Muscle of arm (tissue), 12 donors: ENCODE data around the gene ERAL1. TPM values are rescaled to one million over a fixed set of nuclear protein-coding genes. Genes with fewer than 3 reads are reported as not detected.
"Not testable (repeated sequence)": the region's sequence is repeated elsewhere in the genome, so short reads cannot be mapped to it uniquely, and the experiment has no call there.

Experiments
- DNase-seq: peaks from one replicate; pipeline ENCODE4 v3.0.0-alpha.2; 2013
- polyA plus RNA-seq, 12 donors: library from polyadenylated mRNA; unstranded; fragments of 120-200 nt; gene quantifications; one replicate each; pipeline ENCODE4 v1.2.1, GENCODE V29; 2013; ENCODE audit not compliant: insufficient read length in 12 of 12

Gene ERAL1
- polyA plus RNA-seq, 12 donors, result 40.2 to 105 (median 44.9) TPM; not detected in 1

GRCh38 chr17:28875848-28876550 lies 21.2 kb downstream of the ERAL1 start:
- DNase-seq, result no peak

- not testable (repeated sequence) for DNase-seq
Measured at GRCh38 chr17:28877150-28877711, 22.4 kb downstream of the ERAL1 start.

DNA sequence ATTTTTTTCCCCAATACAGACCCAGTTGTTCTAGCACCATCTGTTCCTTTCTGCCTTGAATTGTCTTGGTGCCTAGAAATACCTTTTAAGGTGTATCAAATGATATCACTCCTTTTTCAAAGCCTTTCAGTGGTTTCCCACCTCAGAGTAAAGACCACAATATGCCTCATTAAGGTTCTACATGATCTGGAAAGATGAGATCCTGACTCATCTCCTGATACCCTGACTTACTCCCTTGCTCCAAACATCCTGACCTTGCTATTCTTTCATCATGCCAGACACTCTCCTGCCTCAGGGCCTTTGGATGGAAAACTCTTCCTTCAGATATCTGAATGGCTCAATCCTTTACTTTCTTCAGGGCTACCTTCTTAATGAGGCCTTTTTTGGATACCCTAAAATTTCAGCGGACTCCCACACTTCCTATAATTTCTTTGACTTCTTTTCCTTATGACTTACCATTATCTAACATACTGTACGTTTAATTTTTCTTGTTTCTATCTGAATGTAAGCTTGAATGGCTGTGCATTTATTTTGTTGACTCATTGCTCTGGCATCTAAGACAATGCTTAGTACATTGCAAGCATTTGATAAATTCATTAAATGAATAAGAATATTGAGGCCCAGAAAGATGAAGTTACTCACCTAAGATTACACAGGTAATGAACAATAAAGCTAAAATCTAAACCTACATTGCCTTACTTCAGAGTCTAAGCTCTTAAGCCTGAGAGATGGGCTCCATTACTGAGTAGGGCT lies 23.5 kb downstream of the ERAL1 start:
- no peak for DNase-seq

GRCh38 chr17:28878981-28879380 lies 24.2 kb downstream of the ERAL1 start:
- no peak for DNase-seq

- no peak for DNase-seq
Measured at GRCh38 chr17:28879886-28880571, 25.2 kb downstream of the ERAL1 start.

DNA sequence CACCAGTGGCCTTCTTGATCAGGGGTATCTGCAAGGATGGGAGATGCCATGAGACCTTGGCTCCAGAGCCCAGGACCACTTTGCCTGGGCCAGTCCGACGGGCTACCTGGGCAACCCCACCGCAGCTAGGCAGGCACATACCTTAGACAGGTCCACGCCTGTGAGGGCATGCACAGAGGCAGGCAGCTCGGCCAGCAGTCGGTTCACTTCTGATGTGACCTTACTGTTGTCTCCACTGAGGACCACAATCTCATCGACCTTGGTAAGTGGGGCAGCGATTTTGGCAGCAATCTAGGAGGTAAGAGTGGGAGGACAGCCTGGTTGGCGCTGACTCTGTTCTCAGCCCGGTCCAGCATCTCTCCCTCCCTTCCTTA lies 25.7 kb downstream of the ERAL1 start:
- DNase-seq, result no peak

- no peak for DNase-seq
Measured at GRCh38 chr17:28881533-28882056, 26.8 kb downstream of the ERAL1 start.

DNA sequence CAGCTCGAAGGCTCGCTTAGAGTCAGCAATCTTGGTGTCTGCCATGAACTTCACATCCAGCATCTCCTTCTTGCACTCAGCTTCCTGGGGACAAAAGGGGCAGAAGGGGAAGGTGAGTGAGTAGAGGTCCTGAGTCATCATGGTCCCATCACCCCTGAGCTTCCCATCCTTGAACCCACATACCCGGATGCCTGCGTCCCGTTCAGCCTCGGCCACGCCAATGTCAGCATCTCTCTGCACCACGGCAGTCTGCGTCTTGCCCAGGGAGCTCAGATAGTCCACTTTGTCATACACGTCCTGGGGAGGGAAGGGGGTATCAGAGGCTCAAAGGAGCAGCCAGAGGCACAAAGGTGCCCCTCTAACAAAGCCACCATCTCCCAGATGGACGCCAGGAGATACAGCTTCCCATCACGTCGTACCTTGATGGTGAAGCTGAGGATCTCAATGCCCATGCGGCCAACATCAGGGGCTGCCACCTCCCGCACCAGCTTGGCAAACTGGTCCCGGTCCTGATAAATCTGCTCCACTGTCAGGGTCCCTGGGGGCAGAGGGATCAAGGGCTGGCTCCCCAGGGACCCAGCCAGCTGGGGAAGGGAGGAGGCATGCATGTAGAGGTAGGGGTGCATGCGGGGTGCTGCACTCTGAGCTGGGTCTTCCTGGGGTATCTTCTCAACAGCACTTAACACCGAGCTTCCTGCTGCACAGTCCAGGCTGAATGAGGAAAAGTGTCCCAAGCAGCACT lies 27.5 kb downstream of the ERAL1 start:
- DNase-seq, result no peak

- DNase-seq, result no peak
Measured at GRCh38 chr17:28883967-28884702, 29.3 kb downstream of the ERAL1 start.

DNA sequence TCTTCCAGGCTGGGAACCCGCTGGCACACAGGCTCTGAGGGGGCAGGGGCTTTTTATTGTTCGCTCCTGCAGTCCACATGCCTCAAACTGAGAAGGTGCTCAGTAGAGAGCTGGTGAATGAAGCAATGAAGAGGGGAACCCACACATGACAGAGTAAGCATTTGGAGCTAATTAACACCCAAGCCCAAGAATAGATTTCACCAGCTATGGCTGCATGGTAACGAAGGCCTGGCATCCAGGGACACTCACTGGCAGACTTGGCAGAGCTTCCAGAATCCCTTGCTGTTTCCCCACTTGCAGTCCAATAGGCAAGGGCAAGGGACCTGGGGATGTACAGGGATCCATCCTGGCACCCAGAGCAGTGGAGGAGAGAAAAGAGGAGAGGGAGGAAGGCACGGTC lies 30.5 kb downstream of the ERAL1 start:
- no peak for DNase-seq

- DNase-seq, result no peak
Measured at GRCh38 chr17:28885951-28886350, 31.1 kb downstream of the ERAL1 start.

DNA sequence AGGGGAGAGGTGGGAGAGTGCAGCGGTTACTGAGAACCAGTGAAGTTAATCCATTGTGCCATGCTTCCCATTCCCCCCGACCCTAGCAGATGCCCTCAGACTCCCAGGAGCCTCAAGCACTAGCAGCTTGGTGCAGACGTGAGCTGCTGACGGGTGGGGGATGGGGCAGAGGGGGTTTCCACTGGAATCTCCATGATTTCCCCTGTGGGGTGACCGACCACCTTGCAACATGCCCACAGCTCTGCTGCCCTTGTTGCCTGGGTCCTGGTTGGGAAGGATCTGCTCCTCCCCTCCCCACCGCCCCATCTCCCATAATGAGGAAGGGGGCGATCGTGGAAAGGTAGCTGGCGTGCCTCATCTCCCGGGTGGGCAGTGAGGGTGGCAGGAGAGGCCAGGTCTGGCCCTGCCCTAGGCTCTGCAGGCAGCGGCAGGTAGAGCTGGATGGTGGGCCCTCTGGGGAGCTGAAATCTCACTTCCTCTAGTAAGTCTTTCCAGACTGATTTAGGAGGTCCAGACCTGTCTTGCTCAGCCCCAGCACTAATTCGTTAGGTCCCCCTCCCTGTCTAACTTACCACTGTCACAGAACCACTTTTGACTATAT lies 33.2 kb downstream of the ERAL1 start:
- no peak for DNase-seq

- DNase-seq, result no peak
Measured at GRCh38 chr17:28888832-28889231, 34.0 kb downstream of the ERAL1 start.

DNA sequence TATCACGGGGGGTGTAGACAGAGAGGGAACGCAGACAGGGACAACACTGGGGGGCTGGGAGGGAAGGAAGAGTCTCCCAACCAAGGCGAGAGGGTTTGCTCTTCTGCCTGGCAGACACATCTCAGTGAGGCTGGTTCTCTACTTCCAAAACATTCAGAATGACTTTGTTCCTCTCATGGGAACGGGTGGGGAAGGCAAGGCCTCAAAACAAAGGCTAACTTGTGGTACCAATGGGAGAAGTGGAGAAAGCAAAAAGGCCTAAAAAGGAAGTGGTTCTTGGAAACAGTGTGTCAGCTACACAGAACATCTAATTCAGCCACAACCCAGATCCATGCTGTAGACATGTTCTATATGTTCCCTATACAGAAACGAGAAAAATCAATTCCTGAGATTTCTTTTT lies 35.2 kb downstream of the ERAL1 start:
- no peak for DNase-seq

DNA sequence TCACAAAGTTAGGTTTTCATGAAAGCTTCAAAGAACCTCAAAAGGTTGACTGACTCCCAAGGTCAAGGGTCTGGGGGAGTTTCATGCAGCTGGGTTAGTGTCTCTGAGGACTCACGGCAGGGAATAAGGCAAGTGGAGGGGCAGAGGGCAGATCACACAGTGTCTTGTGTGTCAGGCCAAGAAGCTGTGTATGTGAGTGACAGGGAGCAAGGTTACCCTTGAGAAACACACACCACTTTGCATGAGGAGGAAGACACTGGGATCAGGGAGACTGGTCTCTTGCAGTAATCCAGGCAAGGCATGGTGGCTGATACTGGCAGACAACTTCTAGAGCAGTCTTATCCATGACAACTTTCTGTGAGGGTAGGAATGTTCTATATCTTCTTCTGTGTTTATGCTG lies 36.4 kb downstream of the ERAL1 start:
- DNase-seq, result no peak

- DNase-seq, result no peak
Measured at GRCh38 chr17:28892024-28892423, 37.2 kb downstream of the ERAL1 start.

DNA sequence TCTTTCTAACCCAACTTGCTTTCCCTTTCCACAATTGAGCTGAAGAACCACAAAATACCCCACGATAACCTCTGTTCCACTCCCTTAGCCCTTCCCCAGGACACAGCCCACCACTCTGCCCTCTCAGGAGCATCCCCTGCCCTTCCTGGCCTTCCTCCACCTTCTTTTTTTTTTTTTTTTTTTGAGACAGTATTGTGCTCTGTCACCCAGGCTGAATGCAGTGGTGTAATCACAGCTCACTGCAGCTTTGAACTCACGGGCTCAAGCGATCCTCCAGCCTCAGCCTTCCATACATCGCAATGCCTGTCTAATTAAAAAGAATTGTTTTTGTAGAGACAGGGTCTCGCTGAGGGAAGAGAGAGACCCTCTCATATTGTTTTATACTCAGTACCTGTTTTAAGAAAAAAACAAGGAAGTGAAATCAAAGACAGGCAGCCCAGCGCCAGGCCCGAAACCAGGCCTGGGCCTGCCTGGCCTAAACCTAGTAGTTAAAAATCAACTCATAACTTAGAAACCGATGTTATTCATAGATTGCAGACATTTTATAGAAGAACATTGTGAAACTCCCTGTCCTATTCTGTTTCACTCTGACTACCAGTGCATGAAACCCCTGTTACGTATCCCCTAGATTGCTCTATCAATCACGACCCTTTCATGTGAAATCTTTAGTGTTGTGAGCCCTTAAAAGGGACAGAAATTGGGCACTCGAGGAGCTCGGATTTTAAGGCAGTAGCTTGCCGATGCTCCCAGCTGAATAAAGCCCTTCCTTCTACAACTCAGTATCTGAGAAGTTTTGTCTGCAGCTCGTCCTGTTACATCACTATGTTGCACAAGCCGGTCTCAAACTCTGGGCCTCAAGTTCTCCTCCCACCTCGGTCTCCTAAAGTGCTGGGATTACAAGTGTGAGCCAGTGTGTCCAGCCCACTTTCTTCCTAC lies 38.7 kb downstream of the ERAL1 start:
- not testable (repeated sequence) for DNase-seq

- DNase-seq, result no peak
Measured at GRCh38 chr17:28895794-28896447, 41.1 kb downstream of the ERAL1 start.

- DNase-seq, result no peak
Measured at GRCh38 chr17:28896491-28896883, 41.7 kb downstream of the ERAL1 start.
